HepG2 (cell line): ENCODE results near the gene ITPK1.

Experiments
- CTCF ChIP-seq: sonication (generic); formaldehyde crosslinking; IDR thresholded peaks from 2 replicates; pipeline ENCODE4 v1.5.0; 2020; ENCODE audit warnings: mild to moderate bottlenecking, missing genetic modification reagents, moderate library complexity
- GABPB1 ChIP-seq: IDR thresholded peaks from 2 replicates; pipeline ENCODE4 v1.6.1; 2016; ENCODE audit warnings: mild to moderate bottlenecking, missing genetic modification reagents, moderate library complexity, missing compliant biosample characterization
- JUND ChIP-seq: sonication (generic); formaldehyde crosslinking; IDR thresholded peaks from 2 replicates; pipeline ENCODE4 v1.8.0; 2022; ENCODE audit warnings: mild to moderate bottlenecking, missing genetic modification reagents
- NCOA2 ChIP-seq: sonication (generic); formaldehyde crosslinking; IDR thresholded peaks from 2 replicates; pipeline ENCODE4 v1.8.0; 2022; ENCODE audit warnings: inconsistent platforms
- POLR2A ChIP-seq, 2 experiments: IDR thresholded peaks; 2 replicates each; pipeline ENCODE4 v1.6.1; 2011; ENCODE audit warnings: low read depth in 2 of 2, low read length in 2 of 2, mild to moderate bottlenecking in 1 of 2, moderate library complexity in 1 of 2; ENCODE audit not compliant: insufficient read depth in 1 of 2
- PREB ChIP-seq: sonication (generic); formaldehyde crosslinking; IDR thresholded peaks from 2 replicates; pipeline ENCODE4 v1.4.0; 2020; ENCODE audit warnings: missing genetic modification reagents
- RAD21 ChIP-seq: fragments of 450-650 bp; formaldehyde crosslinking; IDR thresholded peaks from 2 replicates; pipeline ENCODE4 v1.5.0; 2020; ENCODE audit warnings: mild to moderate bottlenecking
- REST ChIP-seq, 2 experiments: IDR thresholded peaks; 2 replicates each; pipeline ENCODE4 v1.6.1; 2011 to 2012; ENCODE audit warnings: low read length in 2 of 2, borderline replicate concordance in 1 of 2, low read depth in 1 of 2, mild to moderate bottlenecking in 1 of 2, moderate library complexity in 1 of 2
- SAFB2 ChIP-seq: sonication (generic); formaldehyde crosslinking; IDR thresholded peaks from 2 replicates; pipeline ENCODE4 v1.5.1; 2020; ENCODE audit warnings: missing genetic modification reagents, low read depth, mild to moderate bottlenecking, borderline replicate concordance
- TCF7L2 ChIP-seq: IDR thresholded peaks from 2 replicates; pipeline ENCODE4 v1.6.1; 2011; ENCODE audit warnings: mild to moderate bottlenecking, low read depth, low read length, moderate library complexity
- ZNF670 ChIP-seq: sonication (generic); formaldehyde crosslinking; IDR thresholded peaks from 2 replicates; pipeline ENCODE4 v1.8.0; 2022; ENCODE audit warnings: mild to moderate bottlenecking, missing genetic modification reagents, borderline replicate concordance

- no peak for TF ChIP-seq NCOA2 (CRISPR knock-in tag)
- TF ChIP-seq CTCF (CRISPR knock-in tag): no peak
- no peak for TF ChIP-seq GABPB1 (CRISPR knock-in tag)
- TF ChIP-seq POLR2A (IDR thresholded peaks at IDR 0.05; ENCODE audit: insufficient read depth in 1 of 2, low read depth in 2 of 2, low read length in 2 of 2): no peak
- TF ChIP-seq JUND: no peak
- no peak for TF ChIP-seq TCF7L2
- no peak for TF ChIP-seq ZNF670 (CRISPR knock-in tag)
- TF ChIP-seq PREB (CRISPR knock-in tag): no peak
- no peak for TF ChIP-seq REST (IDR thresholded peaks at IDR 0.05; ENCODE audit: borderline replicate concordance in 1 of 2, low read depth in 1 of 2, low read length in 2 of 2)
- TF ChIP-seq RAD21 (CRISPR knock-in tag): no peak
- TF ChIP-seq SAFB2: no peak
Observed at GRCh38 chr14:93122826-93123225, 7.1 kb upstream of the ITPK1 start.
